HUES64 (cell line): ENCODE data around the gene MYO3B.

Experiments used
- H3K27ac ChIP-seq: 2 replicates; pipeline ENCODE4 v1.7.0; 2013; ENCODE audit warnings: low read depth, low read length, inconsistent platforms
- H3K27me3 ChIP-seq: 2 replicates; pipeline ENCODE4 v1.6.1; 2013; ENCODE audit warnings: mild to moderate bottlenecking, low read length; ENCODE audit not compliant: insufficient read depth
- H3K36me3 ChIP-seq: 2 replicates; pipeline ENCODE4 v1.6.1; 2013; ENCODE audit warnings: mild to moderate bottlenecking, low read length; ENCODE audit not compliant: insufficient read depth
- H3K4me1 ChIP-seq: 2 replicates; pipeline ENCODE4 v1.6.1; 2013; ENCODE audit warnings: mild to moderate bottlenecking, low read length, moderate library complexity; ENCODE audit not compliant: insufficient read depth
- H3K4me3 ChIP-seq: 2 replicates; pipeline ENCODE4 v1.5.1; 2013; ENCODE audit warnings: mild to moderate bottlenecking, low read length, moderate library complexity
- H3K9ac ChIP-seq: 2 replicates; pipeline ENCODE4 v1.6.1; 2013; ENCODE audit warnings: mild to moderate bottlenecking, low read depth, low read length
- H3K9me3 ChIP-seq: 2 replicates; pipeline ENCODE4 v1.6.1; 2013; ENCODE audit warnings: low read depth, low read length; ENCODE audit not compliant: insufficient read depth
- whole genome bisulfite sequencing: fragments of 150-250, 120-280 bp; methylation state at CpG from one replicate; pipeline ENCODE4 v1.1.7; 2013; ENCODE audit warnings: missing lambda C conversion rate; 5-methylcytosine and 5-hydroxymethylcytosine counted together

Gene MYO3B

DNA sequence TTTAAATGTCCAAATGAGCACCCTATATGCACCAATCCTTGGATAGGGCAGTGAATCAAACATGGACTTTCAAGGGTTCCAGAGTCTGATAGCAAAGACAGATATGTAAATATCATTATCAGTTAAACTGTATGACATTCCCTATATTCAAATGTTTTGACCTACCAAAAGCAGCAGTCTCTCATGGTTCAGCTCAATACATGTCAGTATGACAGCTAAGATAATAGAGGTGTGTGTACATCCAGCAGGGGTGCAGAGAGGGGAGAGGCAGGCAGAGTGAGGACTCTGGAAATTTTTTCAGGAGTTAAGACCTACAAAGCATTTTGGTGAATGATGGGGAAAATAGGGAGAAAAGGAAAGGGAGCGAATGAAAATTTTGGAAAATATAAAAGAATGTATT, 106.3 kb downstream of the MYO3B start:
- Histone ChIP-seq H3K27ac (no peak overlapping the region), H3K9ac (no peak overlapping the region), H3K36me3 (no peaks in the 10 kb centered on the region), H3K9me3 (peaks cover 4% of the 10 kb centered on the region; the same call in 1 of the 2 replicates), H3K4me1 (no peaks in the 10 kb centered on the region), H3K27me3 (no peaks in the 10 kb centered on the region), H3K4me3 (no peak overlapping the region)
- 89% methylated on average over 1 of the region's 1 CpG for WGBS

DNA sequence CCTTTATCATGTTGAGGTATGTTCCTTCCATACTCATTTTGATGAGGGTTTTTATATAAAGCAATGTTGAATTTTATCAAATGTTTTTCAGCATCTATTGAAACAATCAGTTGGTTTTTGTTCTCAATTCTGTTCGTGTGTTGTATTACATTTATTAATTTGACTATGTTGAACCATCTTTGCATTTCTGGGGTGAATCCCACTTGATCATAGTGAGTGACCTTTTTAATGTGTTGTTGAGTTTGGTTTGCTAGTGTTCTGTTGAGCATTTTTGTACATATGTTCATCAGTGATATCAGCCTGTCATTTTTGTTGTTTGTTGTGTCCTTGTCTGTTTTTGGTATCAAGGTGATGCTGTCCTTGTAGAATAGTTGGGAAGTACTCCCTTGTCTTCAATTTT, 110.9 kb downstream of the MYO3B start:
- no peaks in the 10 kb centered on the region for H3K36me3 ChIP-seq
- H3K9ac ChIP-seq = no peak overlapping the region
- no peak overlapping the region for H3K4me3 ChIP-seq
- H3K27ac ChIP-seq = no peak overlapping the region
- H3K9me3 ChIP-seq = peaks cover 4% of the 10 kb centered on the region; the same call in 1 of the 2 replicates
- H3K4me1 ChIP-seq = peaks cover 7% of the 10 kb centered on the region; the same call in 1 of the 2 replicates
- H3K27me3 ChIP-seq = no peaks in the 10 kb centered on the region
- WGBS = 85% methylated on average over 1 of the region's 1 CpG

DNA sequence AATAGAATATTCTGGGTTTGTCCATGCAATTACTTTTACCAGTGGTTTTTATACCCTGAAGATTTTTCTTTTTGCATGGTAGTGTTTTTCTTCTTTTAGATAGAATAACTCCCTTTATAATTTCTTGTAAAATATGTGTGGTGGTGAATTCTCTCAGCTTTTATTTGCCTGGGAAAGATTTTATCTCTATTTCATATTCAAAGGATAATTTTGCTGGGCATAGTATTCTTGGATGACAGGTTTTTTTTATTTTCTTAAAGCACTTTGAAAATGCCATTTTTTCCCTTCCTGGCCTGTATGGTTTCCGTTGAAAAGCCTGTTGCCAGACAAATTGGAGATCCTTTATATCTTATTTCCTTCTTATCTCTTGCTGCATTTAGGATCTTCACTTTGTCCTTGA, 113.5 kb downstream of the MYO3B start:
- no peaks in the 10 kb centered on the region for H3K36me3 ChIP-seq
- peaks cover 4% of the 10 kb centered on the region; the same call in 1 of the 2 replicates for H3K9me3 ChIP-seq
- H3K9ac ChIP-seq = no peak overlapping the region
- WGBS = 91% methylated on average over 1 of the region's 1 CpG
- H3K27me3 ChIP-seq = no peaks in the 10 kb centered on the region
- peaks cover 7% of the 10 kb centered on the region; the same call in 1 of the 2 replicates for H3K4me1 ChIP-seq
- H3K27ac ChIP-seq = no peak overlapping the region
- H3K4me3 ChIP-seq = no peak overlapping the region

DNA sequence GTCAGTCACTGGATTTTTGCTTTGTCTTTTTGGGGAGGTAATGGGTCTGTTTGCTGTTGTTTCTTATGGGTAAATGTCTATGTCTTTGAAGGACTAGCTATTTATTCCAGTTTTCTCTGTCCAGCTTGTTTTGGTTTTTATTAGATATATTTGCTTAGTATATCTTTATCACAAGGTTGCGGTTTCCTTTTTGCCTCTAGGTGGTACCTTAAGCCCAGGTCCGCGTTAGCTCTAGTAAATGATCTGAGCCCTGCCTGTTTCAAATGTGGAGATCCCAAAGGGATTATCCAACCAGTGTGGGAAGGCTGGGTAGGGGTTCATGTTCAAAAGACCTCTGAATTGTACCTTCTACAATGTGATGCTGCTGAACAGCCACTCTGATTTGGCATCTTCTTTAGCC, 114.5 kb downstream of the MYO3B start:
- 84% methylated on average over 3 of the region's 3 CpGs for whole genome bisulfite sequencing
- no peak overlapping the region for H3K9ac ChIP-seq

DNA sequence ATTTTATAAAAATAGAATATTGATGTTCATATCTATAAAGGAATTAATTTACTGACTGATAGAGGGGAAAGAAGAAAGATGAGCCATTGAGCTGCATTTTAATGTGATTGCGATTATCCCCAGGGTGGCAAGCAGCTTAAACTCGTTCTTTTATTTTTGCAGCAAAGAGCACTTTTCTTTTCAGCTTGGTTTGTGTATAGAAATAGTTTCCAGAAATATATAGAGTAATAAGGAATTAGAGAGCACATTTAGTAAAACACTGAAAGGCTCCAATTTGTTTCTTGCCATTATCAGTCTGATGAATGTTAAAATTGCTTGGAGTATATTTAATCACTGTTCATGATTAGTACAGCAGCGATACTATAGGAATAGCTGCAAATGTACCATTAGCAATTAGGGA, 119.5 kb downstream of the MYO3B start:
- peaks cover 8% of the 10 kb centered on the region; the same call in 1 of the 2 replicates for H3K4me1 ChIP-seq
- WGBS = 91% methylated on average over 3 of the region's 3 CpGs
- no peaks in the 10 kb centered on the region for H3K36me3 ChIP-seq
- H3K27ac ChIP-seq = no peak overlapping the region
- no peaks in the 10 kb centered on the region for H3K9me3 ChIP-seq
- no peak overlapping the region for H3K4me3 ChIP-seq
- no peaks in the 10 kb centered on the region for H3K27me3 ChIP-seq
- no peak overlapping the region for H3K9ac ChIP-seq

More for the DNA sequence above, 114.5 kb downstream of the MYO3B start:
- peaks cover 7% of the 10 kb centered on the region; the same call in 1 of the 2 replicates for H3K4me1 ChIP-seq
- no peaks in the 10 kb centered on the region for H3K9me3 ChIP-seq
- no peaks in the 10 kb centered on the region for H3K36me3 ChIP-seq
- H3K27ac ChIP-seq = no peak overlapping the region
- no peaks in the 10 kb centered on the region for H3K27me3 ChIP-seq
- no peak overlapping the region for H3K4me3 ChIP-seq

DNA sequence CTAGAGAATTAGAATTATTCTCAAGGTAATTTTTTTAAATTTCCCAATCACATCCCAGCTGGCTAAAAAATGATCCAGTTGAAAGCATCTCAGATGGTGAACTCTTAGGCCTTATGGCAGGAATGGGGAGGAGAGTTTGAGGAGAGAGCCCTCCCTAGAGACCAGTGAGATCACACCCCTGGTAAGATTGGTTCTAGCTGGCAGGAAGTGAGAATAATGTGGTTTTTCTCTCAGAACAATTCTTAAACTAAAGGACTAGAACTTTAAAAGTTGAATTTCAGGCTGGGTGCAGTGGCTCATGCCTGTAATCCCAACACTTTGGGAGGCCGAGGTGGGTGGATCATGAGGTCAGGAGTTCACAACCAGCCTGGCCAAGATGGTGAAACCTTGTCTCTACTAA, 120.2 kb downstream of the MYO3B start:
- Histone ChIP-seq H3K9ac (no peak overlapping the region), H3K4me3 (no peak overlapping the region), H3K27ac (no peak overlapping the region), H3K4me1 (peaks cover 9% of the 10 kb centered on the region; the same call in 1 of the 2 replicates), H3K9me3 (no peaks in the 10 kb centered on the region), H3K36me3 (no peaks in the 10 kb centered on the region), H3K27me3 (no peaks in the 10 kb centered on the region)
- 96% methylated on average over 1 of the region's 1 CpG for WGBS

DNA sequence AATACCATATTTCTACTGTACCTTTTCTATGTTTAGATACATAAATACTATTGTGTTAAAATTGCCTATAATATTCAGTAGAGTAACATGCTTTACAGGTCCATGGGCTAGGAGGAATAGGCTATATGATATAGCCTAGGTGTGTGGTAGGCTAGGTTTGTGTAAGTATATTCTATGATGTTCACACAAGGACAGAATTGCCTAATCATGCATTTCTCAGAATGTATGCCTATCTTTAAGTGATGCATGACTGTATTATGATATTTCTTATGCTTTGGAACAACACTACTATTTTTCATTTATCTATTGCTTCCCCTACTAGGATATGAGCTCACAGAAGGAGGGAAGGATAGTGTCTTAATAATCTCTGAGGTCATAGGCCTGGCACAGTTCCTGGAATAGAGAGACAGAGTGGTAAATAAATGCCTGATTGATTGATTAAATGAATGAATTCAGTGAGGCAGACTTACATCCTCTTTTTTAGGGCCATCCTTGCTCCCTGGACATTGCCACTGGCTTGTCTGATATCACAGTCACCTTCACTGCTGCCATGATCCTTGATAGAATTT, 121.0 kb downstream of the MYO3B start:
- Histone ChIP-seq H3K9me3 (no peaks in the 10 kb centered on the region), H3K4me3 (no peak overlapping the region), H3K9ac (no peak overlapping the region), H3K27ac (no peak overlapping the region), H3K27me3 (no peaks in the 10 kb centered on the region), H3K4me1 (peaks cover 9% of the 10 kb centered on the region; the same call in 1 of the 2 replicates), H3K36me3 (no peaks in the 10 kb centered on the region)

DNA sequence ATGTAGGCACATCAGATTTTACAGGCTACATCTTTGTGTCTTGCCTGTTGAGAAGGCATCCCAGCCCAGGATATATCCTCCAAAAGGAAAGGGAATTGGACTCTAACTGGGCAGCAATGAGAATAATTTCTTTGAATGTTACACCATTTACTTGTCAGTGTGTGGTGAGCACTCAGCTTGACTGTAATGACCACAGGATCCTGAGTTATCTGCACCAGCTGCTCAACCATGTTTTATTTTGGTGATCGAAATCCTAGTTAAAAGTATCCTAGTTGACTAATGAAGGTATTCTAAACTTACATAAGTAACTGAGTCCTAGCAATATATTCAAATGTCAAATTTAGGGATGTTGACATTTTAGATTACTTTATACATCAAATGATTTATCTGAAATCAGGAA, 123.0 kb downstream of the MYO3B start:
- no peaks in the 10 kb centered on the region for H3K9me3 ChIP-seq
- no peak overlapping the region for H3K27ac ChIP-seq
- H3K9ac ChIP-seq = no peak overlapping the region
- no peak overlapping the region for H3K4me3 ChIP-seq
- WGBS = 100% methylated on average over 1 of the region's 1 CpG
- no peaks in the 10 kb centered on the region for H3K36me3 ChIP-seq
- H3K27me3 ChIP-seq = no peaks in the 10 kb centered on the region
- H3K4me1 ChIP-seq = peaks cover 9% of the 10 kb centered on the region; the same call in 1 of the 2 replicates

DNA sequence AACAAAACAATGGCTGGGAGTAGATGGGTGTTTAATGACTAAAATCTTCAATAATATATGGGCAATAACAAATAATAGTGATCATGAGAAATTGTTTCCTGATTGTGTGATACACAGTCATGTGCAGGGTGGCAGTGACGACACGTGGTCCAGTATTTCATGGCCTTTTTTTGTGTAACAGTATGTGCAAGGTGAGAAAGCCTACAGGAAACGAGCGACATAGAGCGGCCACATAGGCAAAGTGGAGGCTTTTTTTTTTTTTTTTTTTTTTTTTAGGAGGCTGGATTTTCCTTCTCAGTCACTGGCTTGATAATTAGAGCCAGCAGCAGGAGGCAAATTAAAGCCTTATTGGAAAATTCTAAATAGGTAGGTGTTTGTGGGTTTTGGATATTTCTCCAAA, 123.7 kb downstream of the MYO3B start:
- no peaks in the 10 kb centered on the region for H3K9me3 ChIP-seq
- no peak overlapping the region for H3K9ac ChIP-seq
- no peaks in the 10 kb centered on the region for H3K36me3 ChIP-seq
- 90% methylated on average over 5 of the region's 5 CpGs for WGBS
- H3K4me3 ChIP-seq = no peak overlapping the region
- peaks cover 9% of the 10 kb centered on the region; the same call in 1 of the 2 replicates for H3K4me1 ChIP-seq
- H3K27ac ChIP-seq = no peak overlapping the region
- H3K27me3 ChIP-seq = no peaks in the 10 kb centered on the region

DNA sequence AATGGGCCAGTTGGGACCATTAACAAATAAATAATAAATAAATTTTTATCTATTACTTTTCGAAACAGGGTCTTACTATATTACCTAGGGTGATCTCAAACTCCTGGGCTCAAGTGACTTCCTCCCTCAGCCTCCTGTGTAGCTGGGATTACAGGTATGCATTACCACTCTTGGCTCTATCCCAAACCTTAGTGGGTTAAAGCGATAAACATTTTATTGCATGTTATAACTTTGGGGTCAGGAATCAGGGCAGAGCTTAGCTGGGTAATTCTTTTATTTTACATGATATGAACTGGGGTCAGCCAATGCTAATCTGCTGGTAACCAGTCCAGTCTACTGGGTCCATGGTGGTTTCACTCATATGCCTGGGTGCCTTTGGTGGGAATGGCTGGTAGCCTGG, 127.8 kb downstream of the MYO3B start:
- Histone ChIP-seq H3K27ac (no peak overlapping the region), H3K4me3 (no peak overlapping the region), H3K9ac (no peak overlapping the region), H3K4me1 (peaks cover 9% of the 10 kb centered on the region; the same call in 1 of the 2 replicates), H3K36me3 (no peaks in the 10 kb centered on the region), H3K9me3 (no peaks in the 10 kb centered on the region), H3K27me3 (no peaks in the 10 kb centered on the region)
- WGBS = 94% methylated on average over 2 of the region's 2 CpGs

DNA sequence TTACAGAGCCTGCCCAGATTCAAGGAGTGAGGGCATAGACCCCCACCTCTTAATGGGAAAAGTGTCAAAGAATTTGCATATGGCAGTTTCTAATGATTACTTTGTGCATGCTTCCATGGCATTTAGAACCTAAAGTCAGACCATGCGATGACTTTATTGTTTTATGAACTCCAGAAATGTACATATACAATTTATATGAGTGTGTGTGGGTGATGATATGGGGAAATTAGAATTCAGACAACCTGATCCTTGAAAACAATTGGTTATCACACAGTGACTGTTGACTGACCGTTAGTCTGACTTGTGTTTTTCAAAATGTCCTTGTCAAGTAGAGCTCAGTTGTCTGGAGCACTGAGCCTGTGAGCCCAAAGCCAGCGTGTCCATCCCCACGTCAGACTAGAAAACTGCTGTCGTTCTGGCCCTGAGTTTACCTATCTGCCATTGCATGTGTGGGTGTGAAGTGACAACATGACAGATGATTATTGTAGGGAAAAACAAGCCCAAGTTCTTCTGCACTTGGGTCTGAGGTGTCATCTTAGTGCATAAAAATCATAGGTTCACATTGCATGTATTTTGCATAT, 128.4 kb downstream of the MYO3B start:
- Histone ChIP-seq H3K27me3 (no peaks in the 10 kb centered on the region), H3K27ac (no peak overlapping the region), H3K4me1 (peaks cover 9% of the 10 kb centered on the region; the same call in 1 of the 2 replicates), H3K36me3 (no peaks in the 10 kb centered on the region), H3K9ac (no peak overlapping the region), H3K9me3 (no peaks in the 10 kb centered on the region), H3K4me3 (no peak overlapping the region)
- 96% methylated on average over 5 of the region's 5 CpGs for WGBS
